HuH-7.5 (cell line): Measurements from ENCODE around the gene DIAPH1.

Source experiments
- DNase-seq: peaks from one replicate; pipeline ENCODE4 v3.0.0; 2011; ENCODE audit warnings: low spot score

The DIAPH1 gene

DNA sequence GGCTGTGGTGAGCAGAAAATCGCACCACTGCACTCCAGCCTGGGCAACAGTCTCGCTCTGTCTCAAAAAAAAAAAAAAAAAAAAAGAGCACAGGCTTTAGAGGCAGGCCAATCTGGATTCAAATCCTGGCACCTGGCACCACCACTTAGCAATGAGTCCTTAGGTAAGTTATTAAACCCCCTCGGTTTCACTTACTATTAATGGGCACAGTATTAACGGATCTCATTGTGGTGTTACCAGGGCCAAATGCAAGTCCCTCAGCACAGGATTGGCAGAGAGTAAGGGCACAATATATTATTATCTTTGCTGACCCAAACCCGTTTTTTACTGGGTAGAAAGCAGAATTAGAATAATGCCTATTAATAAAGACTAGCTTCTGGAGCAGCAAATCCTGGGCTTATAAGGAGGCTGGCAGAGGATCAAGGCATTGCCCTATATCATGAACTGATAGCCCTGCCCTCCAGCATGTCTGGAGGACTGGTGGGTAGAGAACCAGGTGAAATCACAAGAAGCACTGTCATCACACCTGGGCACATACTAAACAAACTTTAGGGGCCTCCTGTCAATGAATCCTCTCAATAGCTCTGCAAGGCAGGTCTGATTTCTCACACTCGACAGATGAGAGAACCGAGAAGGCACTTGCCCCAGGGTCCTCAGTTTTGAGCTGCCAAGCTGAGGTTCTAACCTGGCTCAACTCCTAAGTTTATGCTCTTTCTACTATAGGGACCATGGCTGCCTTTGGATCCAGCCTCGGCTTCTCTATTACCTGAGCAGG is 112.2 kb downstream of the DIAPH1 start:
- no peak for DNase-seq

DNA sequence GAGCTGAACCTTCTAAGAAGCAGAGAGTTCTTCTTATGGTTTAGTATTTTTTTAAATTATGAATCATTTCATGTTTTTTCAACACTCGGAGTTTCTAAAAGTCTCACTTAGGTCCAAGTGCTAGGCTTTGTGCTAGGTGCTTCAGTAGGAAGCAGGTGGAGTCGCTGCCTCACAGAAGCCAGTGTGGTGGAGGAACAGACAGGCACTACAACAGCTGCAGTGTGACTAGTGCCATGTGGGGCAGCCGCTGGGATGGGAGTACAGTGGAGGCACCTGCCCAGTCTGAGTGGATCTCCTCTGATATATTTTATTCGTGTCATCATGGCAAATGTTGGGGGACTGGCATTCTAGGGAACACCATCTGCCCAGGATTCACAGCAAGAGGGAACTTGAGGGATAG is 114.6 kb downstream of the DIAPH1 start:
- no peak for DNase-seq

- DNase-seq, result no peak
These were observed 115.1 kb downstream of the DIAPH1 start for GRCh38 chr5:141503681-141504080.

DNA sequence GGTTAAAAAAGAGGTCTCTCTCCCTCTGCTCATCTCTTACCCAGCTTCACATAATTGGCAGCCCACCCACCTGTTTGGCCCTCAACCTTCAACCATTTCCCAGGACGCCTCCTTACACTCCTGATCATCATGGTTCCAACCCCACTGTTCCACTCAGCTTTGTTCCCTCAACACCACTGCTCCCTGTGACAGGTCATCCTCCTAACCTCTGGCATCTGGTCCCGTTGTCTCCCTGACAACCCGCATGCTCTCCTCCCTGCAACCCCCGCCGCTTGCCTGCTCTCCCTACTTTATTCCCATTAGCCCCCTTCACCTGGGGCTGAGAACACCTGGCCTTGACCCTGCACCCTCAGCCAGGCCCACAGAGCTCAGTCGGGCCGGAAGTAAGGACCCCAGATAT is 117.0 kb downstream of the DIAPH1 start:
- no peak for DNase-seq

DNA sequence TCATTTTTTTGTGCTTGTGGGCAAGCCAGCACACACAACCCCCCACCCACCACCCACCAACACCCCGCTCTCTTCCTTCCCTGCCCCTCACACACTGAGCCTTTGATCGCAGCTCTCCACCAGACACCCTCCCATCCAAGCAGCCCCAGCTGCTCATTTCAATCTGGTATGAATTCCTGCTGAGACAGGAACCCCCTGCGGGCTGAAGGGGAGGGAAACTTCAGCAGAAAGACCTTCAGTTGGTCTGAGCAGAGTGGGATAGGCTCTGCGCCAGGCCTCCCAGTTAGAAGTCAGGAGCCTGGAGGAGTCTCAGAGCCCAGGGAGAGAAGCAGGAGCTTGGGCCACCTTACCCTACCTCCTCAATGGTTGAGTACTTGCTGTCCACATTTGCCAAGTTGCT is 122.8 kb downstream of the DIAPH1 start:
- no peak for DNase-seq

DNA sequence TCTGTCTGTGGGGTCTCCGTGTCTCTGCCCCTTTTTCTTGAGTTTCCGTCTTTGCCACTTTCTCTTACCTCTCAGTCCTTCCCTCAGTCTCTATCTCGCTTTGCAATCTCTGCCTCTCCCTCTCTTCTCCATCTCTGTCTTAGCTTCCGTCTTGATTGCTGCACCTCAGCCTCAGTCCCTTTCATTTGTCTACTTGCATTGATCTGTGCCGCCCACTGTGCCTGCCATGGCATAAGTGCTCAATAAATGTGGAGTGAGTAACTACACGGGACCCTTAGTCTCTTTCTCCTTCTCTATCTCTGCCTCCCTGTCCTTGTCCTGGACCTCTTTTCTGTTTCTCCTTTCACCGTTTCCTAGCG is 123.4 kb downstream of the DIAPH1 start:
- DNase-seq, result no peak

- DNase-seq, result no peak
These were observed 123.9 kb downstream of the DIAPH1 start for GRCh38 chr5:141494761-141495452.

DNA sequence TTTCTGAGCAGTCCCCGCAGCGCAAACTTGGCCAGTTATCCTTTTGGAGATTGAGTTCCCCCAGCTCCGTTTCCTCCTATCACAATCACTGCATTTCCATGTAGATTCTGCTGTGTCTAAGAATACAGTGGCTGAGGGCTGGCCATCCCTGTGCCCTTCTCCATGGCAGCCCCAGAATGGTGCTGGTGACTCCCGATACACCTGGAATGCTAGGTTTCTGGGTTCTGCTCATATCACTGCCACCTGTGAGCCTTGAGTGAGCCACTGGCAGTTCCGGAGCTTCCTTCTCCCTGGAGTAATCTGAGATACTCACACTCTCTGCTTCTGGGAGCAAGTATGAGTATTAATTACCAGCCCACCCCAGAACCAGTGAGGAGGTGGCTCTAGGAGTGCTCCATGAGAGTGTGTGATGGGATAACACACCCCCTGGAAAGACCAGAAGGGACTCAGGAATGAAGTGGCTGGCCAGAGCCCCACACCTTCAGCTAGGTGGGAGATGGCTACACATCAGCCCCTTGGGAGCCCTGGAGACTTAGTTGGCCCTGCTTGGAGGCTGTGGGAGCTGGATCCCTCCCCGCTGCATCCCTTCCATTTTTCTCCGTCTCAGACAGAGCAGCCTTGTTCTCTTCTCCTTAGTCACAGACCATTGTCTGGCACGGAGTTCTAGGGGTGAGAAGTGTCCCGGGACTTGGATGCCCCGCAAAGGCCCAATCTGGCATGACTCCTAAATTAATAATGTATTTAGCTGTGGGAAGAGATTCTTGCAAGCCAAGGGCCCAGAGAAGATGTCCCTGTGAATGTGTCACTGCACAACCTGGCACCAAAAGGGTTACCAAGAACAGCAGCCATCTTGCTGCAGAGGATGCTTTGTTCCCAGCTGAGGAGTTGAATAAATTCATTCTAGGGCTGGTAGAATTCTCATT is 125.0 kb downstream of the DIAPH1 start:
- DNase-seq, result no peak

DNA sequence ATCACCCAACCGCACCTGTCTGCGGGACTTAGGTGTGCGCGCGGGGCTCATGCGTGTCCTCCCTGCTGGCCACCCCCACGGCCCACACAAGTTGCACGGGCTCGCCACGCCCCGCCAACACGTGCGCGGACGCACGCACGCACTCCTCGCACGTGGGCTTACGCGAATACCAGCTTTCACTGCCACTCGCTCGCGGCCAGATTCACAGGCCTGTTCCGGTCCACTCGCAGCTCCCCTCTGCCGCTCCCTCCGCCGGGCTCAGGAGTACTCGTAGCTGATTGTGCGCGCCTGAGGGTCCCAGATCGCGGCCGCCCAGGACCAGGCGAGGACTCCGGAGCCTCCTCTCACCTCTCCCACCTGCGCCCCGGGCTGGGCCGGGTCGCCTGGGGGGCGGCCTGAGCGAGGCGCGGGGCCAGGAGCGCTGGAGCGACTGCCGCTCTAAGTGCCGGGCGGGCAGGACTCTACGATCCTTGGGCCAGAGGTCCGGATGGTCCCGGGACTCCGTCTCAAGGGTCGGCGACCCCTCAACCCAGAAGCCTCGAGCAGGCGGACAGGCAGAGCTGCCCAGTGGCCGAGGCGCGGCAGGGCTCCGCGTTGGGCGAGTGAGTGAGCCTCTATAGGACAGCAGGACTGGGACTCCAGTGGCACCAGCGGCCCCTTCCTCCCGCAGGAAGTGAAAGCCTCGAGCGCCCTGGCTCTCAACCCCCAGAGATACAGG is 126.5 kb downstream of the DIAPH1 start:
- DNase-seq, result no peak

- no peak for DNase-seq
These were observed 127.3 kb downstream of the DIAPH1 start for GRCh38 chr5:141491323-141492167.

DNA sequence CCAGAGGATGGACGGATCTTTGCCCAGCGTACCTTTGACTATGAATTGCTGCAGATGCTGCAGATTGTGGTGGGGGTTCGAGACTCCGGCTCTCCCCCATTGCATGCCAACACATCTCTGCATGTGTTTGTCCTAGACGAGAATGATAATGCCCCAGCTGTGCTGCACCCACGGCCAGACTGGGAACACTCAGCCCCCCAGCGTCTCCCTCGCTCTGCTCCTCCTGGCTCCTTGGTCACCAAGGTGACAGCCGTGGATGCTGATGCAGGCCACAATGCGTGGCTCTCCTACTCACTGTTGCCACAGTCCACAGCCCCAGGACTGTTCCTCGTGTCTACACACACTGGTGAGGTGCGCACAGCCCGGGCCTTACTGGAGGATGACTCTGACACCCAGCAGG is 128.0 kb downstream of the DIAPH1 start:
- no peak for DNase-seq

GRCh38 chr5:141490271-141490670 is 128.5 kb downstream of the DIAPH1 start:
- no peak for DNase-seq

DNA sequence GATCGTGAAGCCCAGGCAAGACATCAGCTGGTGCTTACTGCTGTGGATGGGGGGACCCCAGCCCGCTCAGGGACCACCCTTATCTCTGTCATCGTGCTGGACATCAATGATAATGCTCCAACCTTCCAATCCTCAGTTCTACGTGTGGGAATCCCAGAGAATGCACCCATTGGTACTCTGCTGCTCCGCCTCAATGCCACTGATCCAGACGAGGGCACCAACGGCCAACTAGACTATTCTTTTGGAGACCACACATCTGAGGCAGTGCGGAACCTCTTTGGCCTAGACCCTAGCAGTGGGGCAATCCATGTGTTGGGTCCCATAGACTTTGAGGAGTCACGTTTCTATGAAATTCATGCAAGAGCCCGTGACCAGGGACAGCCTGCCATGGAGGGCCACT is 129.0 kb downstream of the DIAPH1 start:
- no peak for DNase-seq

GRCh38 chr5:141488591-141489561 is 129.9 kb downstream of the DIAPH1 start, which contains the start of gene PCDHGC5:
Gene PCDHGC5 (plus strand): TSS chr5:141489081. CDS start chr5:141489241, 160 bp downstream.
- DNase-seq, result no peak

DNA sequence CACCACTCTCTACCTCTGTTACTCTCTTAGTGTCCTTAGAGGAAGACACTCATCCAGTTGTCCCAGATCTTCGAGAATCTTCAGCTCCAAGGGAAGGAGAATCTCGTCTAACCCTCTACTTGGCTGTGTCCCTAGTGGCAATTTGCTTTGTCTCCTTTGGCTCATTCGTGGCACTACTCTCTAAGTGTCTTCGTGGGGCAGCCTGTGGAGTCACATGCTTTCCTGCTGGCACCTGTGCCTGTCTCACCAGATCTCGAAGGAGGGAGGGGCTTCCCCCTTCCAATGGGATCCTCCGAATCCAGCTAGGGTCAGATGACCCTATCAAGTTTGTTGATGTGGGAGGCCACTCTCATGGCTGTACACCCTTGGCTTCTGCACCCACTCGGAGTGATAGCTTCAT is 131.7 kb downstream of the DIAPH1 start:
- DNase-seq, result no peak

DNA sequence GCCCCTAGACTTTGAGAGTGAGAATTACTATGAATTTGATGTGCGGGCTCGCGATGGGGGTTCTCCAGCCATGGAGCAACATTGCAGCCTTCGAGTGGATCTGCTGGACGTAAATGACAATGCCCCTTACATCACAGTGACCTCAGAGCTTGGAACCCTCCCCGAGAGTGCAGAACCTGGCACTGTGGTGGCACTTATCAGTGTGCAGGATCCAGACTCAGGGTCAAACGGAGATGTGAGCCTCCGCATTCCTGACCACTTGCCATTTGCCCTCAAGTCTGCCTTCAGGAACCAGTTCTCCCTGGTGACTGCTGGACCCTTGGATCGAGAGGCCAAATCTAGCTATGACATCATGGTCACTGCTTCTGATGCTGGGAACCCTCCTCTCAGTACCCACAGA is 132.7 kb downstream of the DIAPH1 start:
- DNase-seq, result no peak

GRCh38 chr5:141485321-141486055 is 133.3 kb downstream of the DIAPH1 start:
- no peak for DNase-seq

DNA sequence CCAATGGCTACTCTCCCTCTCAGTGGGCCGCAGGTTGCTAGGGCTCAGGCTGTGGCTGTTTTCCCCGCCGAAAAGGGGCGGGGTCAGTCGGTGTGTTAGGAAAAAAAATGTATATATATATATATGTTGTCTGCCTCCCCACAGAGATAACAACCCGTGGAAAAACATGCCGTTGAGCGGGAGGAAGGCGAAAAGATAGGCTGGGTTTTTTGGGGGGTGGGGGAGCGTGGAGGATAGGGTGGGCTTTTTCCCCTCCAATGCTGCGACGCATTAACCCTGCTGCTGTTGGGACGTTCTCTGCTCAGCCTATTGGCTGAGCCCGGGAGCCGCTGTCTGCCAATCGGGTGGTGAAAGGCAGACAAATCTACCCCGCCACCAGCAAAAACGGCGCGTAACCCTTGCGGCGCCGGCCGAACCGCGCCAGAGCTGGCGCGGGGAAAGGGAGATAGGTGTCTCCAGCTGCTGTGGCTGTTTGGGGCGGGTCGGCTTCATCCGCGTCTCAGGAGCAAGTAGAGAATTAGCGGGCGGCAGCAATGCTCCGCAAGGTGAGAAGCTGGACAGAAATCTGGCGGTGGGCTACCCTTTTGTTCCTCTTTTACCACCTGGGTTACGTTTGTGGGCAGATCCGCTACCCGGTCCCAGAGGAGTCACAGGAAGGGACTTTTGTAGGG is 134.0 kb downstream of the DIAPH1 start, which contains the start of gene PCDHGC4:
TSS of gene PCDHGC4 (plus strand) at position 390 of the 671 bp plus-strand sequence. CDS start at position 534, 144 bp downstream.
- no peak for DNase-seq

- no peak for DNase-seq
These were observed 134.5 kb downstream of the DIAPH1 start for GRCh38 chr5:141484310-141484640.
